DOHH2 (cell line): ENCODE measurements around the gene EMC8.

Experiments used
- EZH2phosphoT487 ChIP-seq: fragments of 200-600 bp; sonication (generic); IDR thresholded peaks from 2 replicates; pipeline ENCODE4 v1.6.1; 2017; ENCODE audit warnings: borderline replicate concordance, mild to moderate bottlenecking, antibody characterized with exemption, low read length, moderate library complexity, mixed read lengths
- TF ChIP-seq, protein P1 (sequence below): fragments of 200-600 bp; sonication (generic); IDR thresholded peaks from one replicate; pipeline ENCODE4 v1.5.1; 2014; ENCODE audit warnings: antibody characterized with exemption, mild to moderate bottlenecking, low read depth, low read length; ENCODE audit not compliant: poor library complexity, severe bottlenecking

DNA sequence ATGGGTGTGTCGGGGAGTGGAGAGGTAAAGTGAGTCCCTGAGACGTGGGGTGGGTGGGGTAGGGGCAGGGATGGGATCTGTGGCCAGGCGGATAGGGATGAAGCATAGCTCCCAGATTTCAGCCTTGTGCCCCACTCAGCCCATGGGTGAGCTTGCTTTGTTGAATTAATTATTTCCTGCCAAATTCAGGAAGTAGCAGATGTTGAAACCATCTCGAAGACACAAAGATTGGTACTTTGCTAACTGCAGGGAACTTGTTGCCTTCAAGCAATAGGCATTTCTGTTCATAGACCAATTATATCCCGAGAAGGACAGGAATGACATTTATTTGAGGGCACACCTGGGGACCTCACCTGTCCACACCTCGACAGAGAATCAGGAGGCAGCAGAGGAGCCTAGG is 37.5 kb downstream of the EMC8 start:
- TF ChIP-seq, protein P1, sequence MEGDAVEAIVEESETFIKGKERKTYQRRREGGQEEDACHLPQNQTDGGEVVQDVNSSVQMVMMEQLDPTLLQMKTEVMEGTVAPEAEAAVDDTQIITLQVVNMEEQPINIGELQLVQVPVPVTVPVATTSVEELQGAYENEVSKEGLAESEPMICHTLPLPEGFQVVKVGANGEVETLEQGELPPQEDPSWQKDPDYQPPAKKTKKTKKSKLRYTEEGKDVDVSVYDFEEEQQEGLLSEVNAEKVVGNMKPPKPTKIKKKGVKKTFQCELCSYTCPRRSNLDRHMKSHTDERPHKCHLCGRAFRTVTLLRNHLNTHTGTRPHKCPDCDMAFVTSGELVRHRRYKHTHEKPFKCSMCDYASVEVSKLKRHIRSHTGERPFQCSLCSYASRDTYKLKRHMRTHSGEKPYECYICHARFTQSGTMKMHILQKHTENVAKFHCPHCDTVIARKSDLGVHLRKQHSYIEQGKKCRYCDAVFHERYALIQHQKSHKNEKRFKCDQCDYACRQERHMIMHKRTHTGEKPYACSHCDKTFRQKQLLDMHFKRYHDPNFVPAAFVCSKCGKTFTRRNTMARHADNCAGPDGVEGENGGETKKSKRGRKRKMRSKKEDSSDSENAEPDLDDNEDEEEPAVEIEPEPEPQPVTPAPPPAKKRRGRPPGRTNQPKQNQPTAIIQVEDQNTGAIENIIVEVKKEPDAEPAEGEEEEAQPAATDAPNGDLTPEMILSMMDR = no peak
- TF ChIP-seq EZH2phosphoT487 = no peak
